Panc1 (cell line): Measurements from ENCODE around the gene NXF1. TPM values are rescaled to one million over a fixed set of nuclear protein-coding genes. Genes with fewer than 3 reads are reported as not detected.

Source experiments
- microRNA-seq: library from miRNA; unstranded; fragments of <30 nt; microRNA quantifications from one replicate; pipeline ENCODE4 v1.1.0, GENCODE V29; 2020; ENCODE audit not compliant: unreplicated experiment
- total RNA-seq: library from RNA; stranded (reverse); gene quantifications from one replicate; pipeline ENCODE4 v1.2.1, GENCODE V29; 2021; ENCODE audit not compliant: unreplicated experiment

The NXF1 gene
- total RNA-seq, 1 experiment from 2014 or later = 56.7 TPM

Small RNA genes lying within 50 kb of the gene (microRNA-seq; reads per million reads assigned to microRNA genes)
- gene MIR6514 = 3.8 reads per million, percentile 8 among the genes with 10 or more reads in this experiment
- not detected for gene MIR6748

Other genes with a start within 250 kb of the NXF1 start
- 1,119 TPM for gene EEF1G, start 231.5 kb downstream of the NXF1 start, total RNA-seq
- gene TUT1, start 213.9 kb downstream of the NXF1 start, total RNA-seq = 19.9 TPM
- 163 TPM for gene MTA2, start 203.6 kb downstream of the NXF1 start, total RNA-seq
- 88.8 TPM for gene EML3, start 192.7 kb downstream of the NXF1 start, total RNA-seq
- gene ROM1, start 192.2 kb downstream of the NXF1 start, total RNA-seq = 2.7 TPM
- 68.2 TPM for gene B3GAT3, start 183.5 kb downstream of the NXF1 start, total RNA-seq
- 415 TPM for gene GANAB, start 158.8 kb downstream of the NXF1 start, total RNA-seq
- gene INTS5, start 152.1 kb downstream of the NXF1 start, total RNA-seq = 22.0 TPM
- 96.7 TPM for gene C11orf98, start 140.2 kb downstream of the NXF1 start, total RNA-seq
- 36.9 TPM for gene CSKMT, start 140.1 kb downstream of the NXF1 start, total RNA-seq
- gene UQCC3, start 133.8 kb downstream of the NXF1 start, total RNA-seq = 7.4 TPM
- gene LBHD1, start 133.2 kb downstream of the NXF1 start, total RNA-seq = 15.5 TPM
- 105 TPM for gene UBXN1, start 126.4 kb downstream of the NXF1 start, total RNA-seq
- 0.13 TPM for gene LRRN4CL, start 115.9 kb downstream of the NXF1 start, total RNA-seq
- 82.1 TPM for gene BSCL2, start 98.0 kb downstream of the NXF1 start, total RNA-seq
- gene GNG3, start 97.8 kb downstream of the NXF1 start, total RNA-seq = not detected
- 47.3 TPM for gene HNRNPUL2, start 78.0 kb downstream of the NXF1 start, total RNA-seq
- gene TTC9C, start 77.0 kb downstream of the NXF1 start, total RNA-seq = 39.4 TPM
- 12.9 TPM for gene ZBTB3, start 51.3 kb downstream of the NXF1 start, total RNA-seq
- 114 TPM for gene POLR2G, start 43.9 kb downstream of the NXF1 start, total RNA-seq
- 32.6 TPM for gene TAF6L, start 34.0 kb downstream of the NXF1 start, total RNA-seq
- 50.9 TPM for gene TMEM179B, start 18.0 kb downstream of the NXF1 start, total RNA-seq
- 20.1 TPM for gene TMEM223, start 13.4 kb downstream of the NXF1 start, total RNA-seq
- gene STX5, start 26.6 kb upstream of the NXF1 start, total RNA-seq = 31.4 TPM
- gene TEX54, start 27.4 kb upstream of the NXF1 start, total RNA-seq = not detected
- gene WDR74, start 34.1 kb upstream of the NXF1 start, total RNA-seq = 62.9 TPM
- 184 TPM for gene SLC3A2, start 75.5 kb upstream of the NXF1 start, total RNA-seq
- not detected for gene CHRM1, start 115.9 kb upstream of the NXF1 start, total RNA-seq
- gene SLC22A6, start 179.5 kb upstream of the NXF1 start, total RNA-seq = not detected
- gene SLC22A8, start 210.4 kb upstream of the NXF1 start, total RNA-seq = not detected